HCT116 (cell line): ENCODE data around the gene HPCAL1. TPM values are rescaled to one million over a fixed set of nuclear protein-coding genes. Genes with fewer than 3 reads are reported as not detected.

Source experiments
- ATAC-seq: fragments of 200-7000 bp; cut with Tn5 transposase; 2 replicates; pipeline ENCODE4 v1.9.1; 2020; ENCODE audit warnings: mild to moderate bottlenecking, moderate library complexity
- BruUV-seq: library from RNA; stranded (reverse); fragments of 400-500 nt; replicated peaks from 2 replicates; lab custom pipeline; 2021; lab: Mats Ljungman, UMichigan
- CTCF ChIA-PET: fragments of 300-600 bp; sonication (Branson Sonifier 250); formaldehyde crosslinking; loops from one replicate; lab custom pipeline; 2021; ENCODE audit warnings: antibody characterized with exemption; lab: Charles Lee
- POLR2A ChIA-PET: fragments of 300-600, 350-600 bp; sonication (Branson Sonifier 250); formaldehyde crosslinking; loops from one replicate; lab custom pipeline; 2021; ENCODE audit warnings: antibody characterized with exemption; lab: Charles Lee
- RAD21 ChIA-PET, 2 experiments: fragments of 300-600 bp; sonication (Branson Sonifier 250); formaldehyde crosslinking; loops; one replicate each; lab custom pipeline; 2023; ENCODE audit warnings: low total read pairs in 2 of 2; ENCODE audit not compliant: uncharacterized antibody in 2 of 2, unreplicated experiment in 2 of 2, low non-redundant PET in 1 of 2; lab: Charles Lee
- DNase-seq: peaks from one replicate; pipeline ENCODE4 v3.0.0-alpha.2; 2010; ENCODE audit warnings: low read depth, low spot score
- H2AFZ ChIP-seq: fragments of 200-600 bp; shearing (Covaris generic), sonication (generic); 2 replicates; pipeline ENCODE4 v1.6.1; 2017; ENCODE audit warnings: low read depth, mixed run types, mixed read lengths, antibody characterized with exemption, low read length; ENCODE audit not compliant: poor library complexity, severe bottlenecking
- H3K27ac ChIP-seq: 2 replicates; pipeline ENCODE4 v1.5.1; 2012; ENCODE audit warnings: low read depth, low read length
- H3K27me3 ChIP-seq: fragments of 200-600 bp; sonication (generic); 2 replicates; pipeline ENCODE4 v1.6.1; 2016; ENCODE audit warnings: mixed run types, low read length, mixed read lengths; ENCODE audit not compliant: insufficient read depth
- H3K36me3 ChIP-seq, 2 experiments: fragments of 200-500 bp in 1 of 2; fragments of 200-600 bp in 1 of 2; sonication (Bioruptor generic) in 1 of 2; sonication (generic) in 1 of 2; 2 replicates each; pipeline versions ENCODE4 v1.5.1 to v1.6.1; 2014 to 2016; ENCODE audit warnings: low read length in 2 of 2, inconsistent platforms in 1 of 2, mixed read lengths in 1 of 2, mixed run types in 1 of 2; ENCODE audit not compliant: insufficient read depth in 2 of 2, control insufficient read depth in 1 of 2
- H3K4me1 ChIP-seq, 2 experiments: fragments of 200-600 bp in 1 of 2; sonication (generic) in 1 of 2; 2 replicates each; pipeline versions ENCODE4 v1.5.1 to v1.6.1; 2012 to 2017; ENCODE audit warnings: low read length in 2 of 2, inconsistent platforms in 1 of 2, mild to moderate bottlenecking in 1 of 2, mixed read lengths in 1 of 2, mixed run types in 1 of 2, moderate library complexity in 1 of 2; ENCODE audit not compliant: insufficient read depth in 2 of 2, control insufficient read depth in 1 of 2
- H3K4me2 ChIP-seq: fragments of 200-600 bp; sonication (generic); 2 replicates; pipeline ENCODE4 v1.6.1; 2017; ENCODE audit warnings: mixed run types, low read length, mixed read lengths
- H3K4me3 ChIP-seq, 2 experiments: fragments of 200-600 bp in 1 of 2; sonication (generic) in 1 of 2; replicated peaks in 1 of 2; 2 replicates each; pipeline ENCODE4 v1.5.1; 2011 to 2016; ENCODE audit warnings: low read length in 2 of 2, control low read depth in 1 of 2, low read depth in 1 of 2, mild to moderate bottlenecking in 1 of 2, mixed read lengths in 1 of 2, mixed run types in 1 of 2
- H3K79me2 ChIP-seq: fragments of 200-600 bp; sonication (generic); 2 replicates; pipeline ENCODE4 v1.6.1; 2017; ENCODE audit warnings: mild to moderate bottlenecking, mixed run types, low read length, moderate library complexity, mixed read lengths; ENCODE audit not compliant: insufficient read depth
- H3K9ac ChIP-seq: fragments of 200-600 bp; sonication (generic); 2 replicates; pipeline ENCODE4 v1.6.1; 2016; ENCODE audit warnings: low read length, mixed read lengths
- H3K9me2 ChIP-seq: fragments of 200-600 bp; sonication (generic), shearing (Covaris generic); 2 replicates; pipeline ENCODE4 v1.6.1; 2017; ENCODE audit warnings: mixed run types, mild to moderate bottlenecking, moderate library complexity; ENCODE audit not compliant: insufficient read depth
- H3K9me3 ChIP-seq, 2 experiments: fragments of 200-500 bp in 1 of 2; fragments of 200-600 bp in 1 of 2; sonication (Bioruptor generic) in 1 of 2; sonication (generic) in 1 of 2; 2 replicates each; pipeline ENCODE4 v1.6.1; 2014 to 2017; ENCODE audit warnings: low read length in 2 of 2, mixed read lengths in 2 of 2, inconsistent platforms in 1 of 2, low read depth in 1 of 2, mild to moderate bottlenecking in 1 of 2, mixed run types in 1 of 2, moderate library complexity in 1 of 2; ENCODE audit not compliant: control insufficient read depth in 1 of 2, insufficient read depth in 1 of 2
- H4K20me1 ChIP-seq: fragments of 200-600 bp; sonication (generic), shearing (Covaris generic); 2 replicates; pipeline ENCODE4 v1.6.1; 2017; ENCODE audit warnings: mixed run types, mild to moderate bottlenecking, moderate library complexity; ENCODE audit not compliant: insufficient read depth
- ATF3 ChIP-seq: IDR thresholded peaks from 2 replicates; pipeline ENCODE4 v1.6.1; 2012
- CBX3 ChIP-seq: IDR thresholded peaks from 2 replicates; pipeline ENCODE4 v1.6.1; 2012; ENCODE audit warnings: low read depth
- CTCF ChIP-seq, 3 experiments: fragments of 200-600 bp in 1 of 3; sonication (generic) in 1 of 3; IDR thresholded peaks in 2 of 3; conservative IDR thresholded peaks in 1 of 3; 2 replicates each; pipeline ENCODE4 v1.5.1; 2012 to 2017; ENCODE audit warnings: low read depth in 2 of 3, low read length in 2 of 3, antibody characterized with exemption in 1 of 3, borderline replicate concordance in 1 of 3, control low read depth in 1 of 3, mild to moderate bottlenecking in 1 of 3, mixed read lengths in 1 of 3, mixed run types in 1 of 3, moderate library complexity in 1 of 3; ENCODE audit not compliant: insufficient read depth in 1 of 3
- EGR1 ChIP-seq: IDR thresholded peaks from 2 replicates; pipeline ENCODE4 v1.6.1; 2012; ENCODE audit warnings: low read depth
- ELF1 ChIP-seq: IDR thresholded peaks from 2 replicates; pipeline ENCODE4 v1.6.1; 2012; ENCODE audit warnings: low read depth, borderline replicate concordance
- EZH2phosphoT487 ChIP-seq: fragments of 200-600 bp; IDR thresholded peaks from 2 replicates; pipeline ENCODE4 v1.6.1; 2018; ENCODE audit warnings: antibody characterized with exemption, borderline replicate concordance
- FOSL1 ChIP-seq: IDR thresholded peaks from 2 replicates; pipeline ENCODE4 v1.6.1; 2012; ENCODE audit warnings: low read depth
- JUND ChIP-seq: IDR thresholded peaks from 2 replicates; pipeline ENCODE4 v1.6.1; 2012
- MAX ChIP-seq: IDR thresholded peaks from 2 replicates; pipeline ENCODE4 v1.6.1; 2012
- POLR2A ChIP-seq: IDR thresholded peaks from 2 replicates; pipeline ENCODE4 v1.7.0; 2011; ENCODE audit warnings: borderline replicate concordance; ENCODE audit not compliant: insufficient read depth, insufficient read length; ENCODE audit errors: extremely low read depth
- RAD21 ChIP-seq: IDR thresholded peaks from 2 replicates; pipeline ENCODE4 v1.6.1; 2012; ENCODE audit warnings: low read depth, mild to moderate bottlenecking
- REST ChIP-seq: IDR thresholded peaks from 2 replicates; pipeline ENCODE4 v1.6.1; 2012; ENCODE audit warnings: low read depth
- SIN3A ChIP-seq: IDR thresholded peaks from 2 replicates; pipeline ENCODE4 v1.6.1; 2012; ENCODE audit warnings: low read depth
- SP1 ChIP-seq: IDR thresholded peaks from 2 replicates; pipeline ENCODE4 v1.6.1; 2012; ENCODE audit warnings: low read depth
- SRF ChIP-seq: IDR thresholded peaks from 2 replicates; pipeline ENCODE4 v1.6.1; 2012; ENCODE audit warnings: low read depth
- TCF7L2 ChIP-seq: IDR thresholded peaks from 2 replicates; pipeline ENCODE4 v1.7.0; 2011; ENCODE audit warnings: borderline replicate concordance, inconsistent platforms; ENCODE audit not compliant: insufficient read depth, insufficient read length; ENCODE audit errors: extremely low read depth
- YY1 ChIP-seq: IDR thresholded peaks from 2 replicates; pipeline ENCODE4 v1.6.1; 2011; ENCODE audit warnings: low read length, low read depth, moderate library complexity, mild to moderate bottlenecking; ENCODE audit not compliant: insufficient replicate concordance; ENCODE audit errors: extremely low read depth
- ZNF274 ChIP-seq: fragments of 200-500 bp; sonication (Bioruptor generic); IDR thresholded peaks from 2 replicates; pipeline ENCODE4 v1.6.1; 2014; ENCODE audit warnings: mild to moderate bottlenecking, low read depth, low read length, inconsistent platforms
- intact Hi-C: fragments of 100-400 bp; cut with micrococcal nuclease; formaldehyde crosslinking; loops from 2 replicates; pipeline ENCODE4 v1.10.0; 2022
- total RNA-seq: library from RNA; stranded (reverse); gene quantifications from one replicate; pipeline ENCODE4 v1.2.1, GENCODE V29; 2021; ENCODE audit not compliant: unreplicated experiment

The HPCAL1 gene
- total RNA-seq, 1 experiment from 2014 or later = 111 TPM

GRCh38 chr2:10343191-10343590 lies 40.5 kb downstream of the HPCAL1 start:
- H4K20me1 ChIP-seq = no peaks in the 10 kb centered on the region; the same call in 1 of the 2 replicates
- no peak for ATAC-seq
- no peak overlapping the region for H2AFZ ChIP-seq
- peaks cover 6 to 41% of the 10 kb centered on the region in 2 experiments for H3K4me1 ChIP-seq
- no peaks in the 10 kb centered on the region for H3K36me3 ChIP-seq
- intact Hi-C loops = no loop called here
- no peak overlapping the region for H3K9ac ChIP-seq
- POLR2A ChIA-PET = no interaction called here
- no peaks in the 10 kb centered on the region for H3K9me2 ChIP-seq
- no peak overlapping the region for H3K4me2 ChIP-seq
- CTCF ChIA-PET = no interaction called here
- RAD21 ChIA-PET = no interaction called here
- no peaks in the 10 kb centered on the region for H3K9me3 ChIP-seq
- no peak for DNase-seq
- TF ChIP-seq REST (no peak), RAD21 (no peak), CTCF (IDR thresholded peaks at IDR 0.05 in 2 of 3, conservative IDR thresholded peaks at IDR 0.05 in 1 of 3; ENCODE audit: borderline replicate concordance in 1 of 3, insufficient read depth in 1 of 3, low read depth in 2 of 3, low read length in 2 of 3) (no peak), SRF (no peak), FOSL1 (no peak), TCF7L2 (no peak), EZH2phosphoT487 (no peak), JUND (no peak), ATF3 (no peak), ZNF274 (no peak), YY1 (no peak), SIN3A (no peak), SP1 (no peak), POLR2A (no peak), ELF1 (no peak), CBX3 (no peak), MAX (no peak), EGR1 (no peak)
- no peak overlapping the region for H3K4me3 ChIP-seq
- H3K79me2 ChIP-seq = peaks cover 92% of the 10 kb centered on the region
- BruUV-seq = no TSS peak
- no peaks in the 10 kb centered on the region for H3K27me3 ChIP-seq
- no peak overlapping the region for H3K27ac ChIP-seq
